ENCODE data around the gene OR2T12. TPM values are rescaled to one million over a fixed set of nuclear protein-coding genes. Genes with fewer than 3 reads are reported as not detected.

OR2T12 gene
- total RNA-seq, result not detected in 2 replicates

GRCh38 chr1:248303324-248303723 lies at the start of gene OR2T12:
Gene OR2T12, minus strand, starts transcription at chr1:248303424. Its CDS starts 7,846 bp downstream, at chr1:248295578.

GRCh38 chr1:248348475-248348874 lies 45.3 kb upstream of the OR2T12 start, which contains the start of gene OR14C36:
Gene OR14C36, plus strand, starts transcription at chr1:248348775. Its CDS starts 0 bp downstream, at chr1:248348775.

GRCh38 chr1:248324468-248324867 lies 21.2 kb upstream of the OR2T12 start, which contains the start of gene OR2M7:
Gene OR2M7, minus strand, starts transcription at chr1:248324568. Its CDS starts 0 bp downstream, at chr1:248324568.

GRCh38 chr1:248277876-248278275 lies 25.3 kb downstream of the OR2T12 start, which contains the start of gene OR2T33:
Gene OR2T33, minus strand, starts transcription at chr1:248277976. Its CDS starts 4,162 bp downstream, at chr1:248273814.

Other genes starting within 250 kb of the OR2T12 start
- gene OR2L13, start 208.2 kb downstream of the OR2T12 start, total RNA-seq, result not detected in 2 replicates
- gene OR2M5, start 158.3 kb downstream of the OR2T12 start, total RNA-seq, result not detected in 2 replicates
- gene OR2M2, start 128.6 kb downstream of the OR2T12 start, total RNA-seq, result not detected in 2 replicates
- gene OR2M3, start 106.2 kb downstream of the OR2T12 start, total RNA-seq, result not detected in 2 replicates
- gene OR2M4, start 72.0 kb downstream of the OR2T12 start, total RNA-seq, result not detected in 2 replicates
- not detected in 2 replicates for gene OR2T33, start 25.4 kb downstream of the OR2T12 start, total RNA-seq
- gene OR2M7, start 21.1 kb upstream of the OR2T12 start, total RNA-seq, result not detected in 2 replicates
- gene OR14C36, start 45.4 kb upstream of the OR2T12 start, total RNA-seq, result not detected in 2 replicates
- gene OR2T4, start 58.2 kb upstream of the OR2T12 start, total RNA-seq, result not detected in 2 replicates
- gene OR2T6, start 72.3 kb upstream of the OR2T12 start, total RNA-seq, result not detected in 2 replicates
- not detected in 2 replicates for gene OR2T1, start 99.6 kb upstream of the OR2T12 start, total RNA-seq
- gene OR2T2, start 142.2 kb upstream of the OR2T12 start, total RNA-seq, result not detected in 2 replicates
- gene OR2T3, start 169.9 kb upstream of the OR2T12 start, total RNA-seq, result not detected in 2 replicates
- not detected in 2 replicates for gene OR2T5, start 185.2 kb upstream of the OR2T12 start, total RNA-seq
- not detected in 2 replicates for gene OR2G6, start 204.6 kb upstream of the OR2T12 start, total RNA-seq

Data from subcutaneous preadipocyte (primary cell).